Esophagus muscularis mucosa (tissue), 4 donors: ENCODE results near the gene GRAMD2B.

Experiments used
- EP300 ChIP-seq: sonication (generic); formaldehyde crosslinking; IDR thresholded peaks from one replicate; pipeline ENCODE4 v1.6.1; 2017; ENCODE audit warnings: antibody characterized with exemption
- POLR2A ChIP-seq: fragments of 450-650 bp; IDR thresholded peaks from one replicate; pipeline ENCODE4 v1.6.1; 2017; ENCODE audit warnings: antibody characterized with exemption, moderate library complexity, mild to moderate bottlenecking, low read depth
- POLR2AphosphoS5 ChIP-seq, 2 donors: sonication (generic); formaldehyde crosslinking; IDR thresholded peaks; one replicate each; pipeline ENCODE4 v1.6.1; 2017; ENCODE audit warnings: antibody characterized with exemption in 2 of 2
- TF ChIP-seq, protein P1 (sequence below), 3 experiments: fragments of 200-600 bp in 2 of 3; fragments of 450-650 bp in 1 of 3; sonication (generic) in 2 of 3; IDR thresholded peaks; one replicate each; pipeline ENCODE4 v1.5.1; 2017 to 2019; ENCODE audit warnings: antibody characterized with exemption in 3 of 3, mild to moderate bottlenecking in 2 of 3, moderate library complexity in 1 of 3

DNA sequence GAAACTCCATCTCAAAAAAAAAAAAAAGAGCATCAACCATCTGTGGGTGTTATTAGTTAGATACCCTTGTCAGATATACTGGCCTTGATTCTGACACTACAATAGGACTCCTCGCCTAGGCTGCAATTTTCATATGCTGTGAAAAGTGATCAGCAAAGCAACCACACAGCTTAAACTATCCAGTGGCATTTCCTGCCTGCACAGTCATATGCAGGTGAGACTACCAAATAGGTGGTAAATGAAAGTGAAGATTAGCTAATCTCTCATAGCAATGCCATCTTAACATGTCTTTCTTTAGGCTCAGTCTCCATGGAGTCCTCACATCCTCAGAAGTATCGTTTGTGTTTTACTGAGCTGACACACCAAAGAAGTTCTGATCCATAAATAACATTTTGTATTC, 40.8 kb downstream of the GRAMD2B start:
- TF ChIP-seq, protein P1, sequence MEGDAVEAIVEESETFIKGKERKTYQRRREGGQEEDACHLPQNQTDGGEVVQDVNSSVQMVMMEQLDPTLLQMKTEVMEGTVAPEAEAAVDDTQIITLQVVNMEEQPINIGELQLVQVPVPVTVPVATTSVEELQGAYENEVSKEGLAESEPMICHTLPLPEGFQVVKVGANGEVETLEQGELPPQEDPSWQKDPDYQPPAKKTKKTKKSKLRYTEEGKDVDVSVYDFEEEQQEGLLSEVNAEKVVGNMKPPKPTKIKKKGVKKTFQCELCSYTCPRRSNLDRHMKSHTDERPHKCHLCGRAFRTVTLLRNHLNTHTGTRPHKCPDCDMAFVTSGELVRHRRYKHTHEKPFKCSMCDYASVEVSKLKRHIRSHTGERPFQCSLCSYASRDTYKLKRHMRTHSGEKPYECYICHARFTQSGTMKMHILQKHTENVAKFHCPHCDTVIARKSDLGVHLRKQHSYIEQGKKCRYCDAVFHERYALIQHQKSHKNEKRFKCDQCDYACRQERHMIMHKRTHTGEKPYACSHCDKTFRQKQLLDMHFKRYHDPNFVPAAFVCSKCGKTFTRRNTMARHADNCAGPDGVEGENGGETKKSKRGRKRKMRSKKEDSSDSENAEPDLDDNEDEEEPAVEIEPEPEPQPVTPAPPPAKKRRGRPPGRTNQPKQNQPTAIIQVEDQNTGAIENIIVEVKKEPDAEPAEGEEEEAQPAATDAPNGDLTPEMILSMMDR (IDR thresholded peaks at IDR 0.05), result no peak
- TF ChIP-seq POLR2A (no peak), POLR2AphosphoS5 (IDR thresholded peaks at IDR 0.05) (no peak), EP300 (no peak)
